MM.1S (cell line): Measurements from ENCODE around the gene DGKG.

Source experiments
- CTCF ChIP-seq: fragments of 300-600 bp; sonication (generic); IDR thresholded peaks from 2 replicates; pipeline ENCODE4 v1.5.1; 2016; ENCODE audit warnings: antibody characterized with exemption, low read length, mixed read lengths
- EZH2 ChIP-seq: fragments of 300-600 bp; sonication (generic); optimal IDR thresholded peaks from 2 replicates; pipeline ENCODE3; 2017; ENCODE audit warnings: low read depth, mild to moderate bottlenecking, antibody characterized with exemption, low read length, mixed read lengths
- EZH2phosphoT487 ChIP-seq: fragments of 300-600 bp; sonication (generic); IDR thresholded peaks from 2 replicates; pipeline ENCODE4 v1.6.1; 2018; ENCODE audit warnings: antibody characterized with exemption, low read length

GRCh38 chr3:186100398-186100797 lies 261.6 kb downstream of the DGKG start:
- no peak for TF ChIP-seq CTCF
- TF ChIP-seq EZH2 = no peak
- TF ChIP-seq EZH2phosphoT487 = no peak
